HepG2 (cell line): ENCODE data around the gene CREB3. TPM values are rescaled to one million over a fixed set of nuclear protein-coding genes. Genes with fewer than 3 reads are reported as not detected.
A peak's percentile ranks its signal among the peaks of the same experiment; 100 is the strongest.

ENCODE experiments used
- LBX2 ChIP-seq: sonication (generic); formaldehyde crosslinking; IDR thresholded peaks from 2 replicates; pipeline ENCODE4 v1.5.0; 2020; ENCODE audit warnings: missing genetic modification reagents, mild to moderate bottlenecking, borderline replicate concordance
- MAF1 ChIP-seq: sonication (generic); formaldehyde crosslinking; IDR thresholded peaks from 2 replicates; pipeline ENCODE4 v1.5.0; 2020; ENCODE audit warnings: missing genetic modification reagents, borderline replicate concordance
- NFKBIZ ChIP-seq: IDR thresholded peaks from 2 replicates; pipeline ENCODE4 v1.6.1; 2018; ENCODE audit warnings: missing genetic modification reagents, missing compliant biosample characterization
- RBM39 ChIP-seq: fragments of 200-400 bp; formaldehyde crosslinking; IDR thresholded peaks from one replicate; pipeline ENCODE4 v1.6.1; 2018; ENCODE audit warnings: antibody characterized with exemption, mild to moderate bottlenecking, low read depth, low read length; ENCODE audit not compliant: poor library complexity, severe bottlenecking
- SUZ12 ChIP-seq: fragments of 150-350 bp; IDR thresholded peaks from 2 replicates; pipeline ENCODE4 v1.6.1; 2014; ENCODE audit warnings: low read depth, low read length
- TBX3 ChIP-seq: fragments of 450-650 bp; IDR thresholded peaks from 2 replicates; pipeline ENCODE4 v1.6.1; 2017; ENCODE audit warnings: antibody characterized with exemption, mild to moderate bottlenecking, inconsistent platforms, borderline replicate concordance
- U2AF1 ChIP-seq: fragments of 200-400 bp; formaldehyde crosslinking; optimal IDR thresholded peaks from 2 replicates; pipeline ENCODE3; 2017; ENCODE audit warnings: mild to moderate bottlenecking, low read depth, low read length
- ZBTB38 ChIP-seq: sonication (generic); formaldehyde crosslinking; IDR thresholded peaks from 2 replicates; pipeline ENCODE4 v1.5.1; 2020; ENCODE audit warnings: mild to moderate bottlenecking, missing genetic modification reagents
- ZNF235 ChIP-seq: sonication (generic); formaldehyde crosslinking; IDR thresholded peaks from 2 replicates; pipeline ENCODE4 v1.8.1; 2023; ENCODE audit warnings: mild to moderate bottlenecking, missing genetic modification reagents, borderline replicate concordance
- ZNF275 ChIP-seq: sonication (generic); formaldehyde crosslinking; IDR thresholded peaks from 2 replicates; pipeline ENCODE4 v1.8.0; 2022; ENCODE audit warnings: missing genetic modification reagents, mild to moderate bottlenecking, inconsistent platforms, borderline replicate concordance
- ZNF432 ChIP-seq: sonication (generic); formaldehyde crosslinking; IDR thresholded peaks from 2 replicates; pipeline ENCODE4 v1.5.0; 2020; ENCODE audit warnings: missing genetic modification reagents, mild to moderate bottlenecking, borderline replicate concordance
- ZNF460 ChIP-seq: sonication (generic); formaldehyde crosslinking; IDR thresholded peaks from 2 replicates; pipeline ENCODE4 v1.5.1; 2020; ENCODE audit warnings: missing genetic modification reagents, mild to moderate bottlenecking, borderline replicate concordance
- ZNF720 ChIP-seq: sonication (generic); formaldehyde crosslinking; IDR thresholded peaks from 2 replicates; pipeline ENCODE4 v1.4.0; 2020; ENCODE audit warnings: missing genetic modification reagents
- ZNF761 ChIP-seq: sonication (generic); formaldehyde crosslinking; conservative IDR thresholded peaks from 2 replicates; pipeline ENCODE4 v1.4.0; 2020; ENCODE audit warnings: mild to moderate bottlenecking, missing genetic modification reagents
- polyA plus RNA-seq, 8 experiments: library from polyadenylated mRNA; depleted of rRNA in 3 of 8; stranded (reverse) in 7 of 8; unstranded in 1 of 8; fragments of >200 nt; fragmentation: Illumina TruSeq in 4 of 8; extraction: Trizol in 4 of 8; gene quantifications; 2 replicates each; pipeline versions ENCODE4 v1.2.1 to v1.2.3, GENCODE V29; 2011 to 2016; ENCODE audit warnings: low read depth in 4 of 8, missing spikeins in 1 of 8, mixed read lengths in 1 of 8; ENCODE audit not compliant: insufficient read depth in 1 of 8
- total RNA-seq, 5 experiments: library from RNA; depleted of rRNA; stranded (reverse); fragments of >200 nt; fragmentation: Illumina TruSeq; extraction: Trizol; gene quantifications; 2 replicates each; pipeline ENCODE4 v1.2.3, GENCODE V29; 2016; ENCODE audit warnings: low read depth in 1 of 5
- TF ChIP-seq, protein P1 (sequence below): IDR thresholded peaks from 2 replicates; pipeline ENCODE4 v1.6.1; 2016; ENCODE audit warnings: missing compliant biosample characterization, missing genetic modification reagents, borderline replicate concordance
- TF ChIP-seq, protein P2 (sequence below): sonication (generic); formaldehyde crosslinking; IDR thresholded peaks from 2 replicates; pipeline ENCODE4 v1.5.1; 2020; ENCODE audit warnings: mild to moderate bottlenecking, missing genetic modification reagents, moderate library complexity

Gene CREB3
- total and polyA plus RNA-seq, 2 of the 13 experiments (the other 11 are each of a cell fraction or from before 2014, with no cell fraction given), result 11.1 to 34.2 TPM

- TF ChIP-seq ZNF432, result no peak
- TF ChIP-seq, protein P1, sequence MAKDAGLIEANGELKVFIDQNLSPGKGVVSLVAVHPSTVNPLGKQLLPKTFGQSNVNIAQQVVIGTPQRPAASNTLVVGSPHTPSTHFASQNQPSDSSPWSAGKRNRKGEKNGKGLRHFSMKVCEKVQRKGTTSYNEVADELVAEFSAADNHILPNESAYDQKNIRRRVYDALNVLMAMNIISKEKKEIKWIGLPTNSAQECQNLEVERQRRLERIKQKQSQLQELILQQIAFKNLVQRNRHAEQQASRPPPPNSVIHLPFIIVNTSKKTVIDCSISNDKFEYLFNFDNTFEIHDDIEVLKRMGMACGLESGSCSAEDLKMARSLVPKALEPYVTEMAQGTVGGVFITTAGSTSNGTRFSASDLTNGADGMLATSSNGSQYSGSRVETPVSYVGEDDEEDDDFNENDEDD (CRISPR knock-in tag), result no peak
- TF ChIP-seq U2AF1, result no peak
- TF ChIP-seq ZNF460 (CRISPR knock-in tag), result no peak
- TF ChIP-seq ZNF720 (CRISPR knock-in tag), result no peak
- TF ChIP-seq, protein P2, sequence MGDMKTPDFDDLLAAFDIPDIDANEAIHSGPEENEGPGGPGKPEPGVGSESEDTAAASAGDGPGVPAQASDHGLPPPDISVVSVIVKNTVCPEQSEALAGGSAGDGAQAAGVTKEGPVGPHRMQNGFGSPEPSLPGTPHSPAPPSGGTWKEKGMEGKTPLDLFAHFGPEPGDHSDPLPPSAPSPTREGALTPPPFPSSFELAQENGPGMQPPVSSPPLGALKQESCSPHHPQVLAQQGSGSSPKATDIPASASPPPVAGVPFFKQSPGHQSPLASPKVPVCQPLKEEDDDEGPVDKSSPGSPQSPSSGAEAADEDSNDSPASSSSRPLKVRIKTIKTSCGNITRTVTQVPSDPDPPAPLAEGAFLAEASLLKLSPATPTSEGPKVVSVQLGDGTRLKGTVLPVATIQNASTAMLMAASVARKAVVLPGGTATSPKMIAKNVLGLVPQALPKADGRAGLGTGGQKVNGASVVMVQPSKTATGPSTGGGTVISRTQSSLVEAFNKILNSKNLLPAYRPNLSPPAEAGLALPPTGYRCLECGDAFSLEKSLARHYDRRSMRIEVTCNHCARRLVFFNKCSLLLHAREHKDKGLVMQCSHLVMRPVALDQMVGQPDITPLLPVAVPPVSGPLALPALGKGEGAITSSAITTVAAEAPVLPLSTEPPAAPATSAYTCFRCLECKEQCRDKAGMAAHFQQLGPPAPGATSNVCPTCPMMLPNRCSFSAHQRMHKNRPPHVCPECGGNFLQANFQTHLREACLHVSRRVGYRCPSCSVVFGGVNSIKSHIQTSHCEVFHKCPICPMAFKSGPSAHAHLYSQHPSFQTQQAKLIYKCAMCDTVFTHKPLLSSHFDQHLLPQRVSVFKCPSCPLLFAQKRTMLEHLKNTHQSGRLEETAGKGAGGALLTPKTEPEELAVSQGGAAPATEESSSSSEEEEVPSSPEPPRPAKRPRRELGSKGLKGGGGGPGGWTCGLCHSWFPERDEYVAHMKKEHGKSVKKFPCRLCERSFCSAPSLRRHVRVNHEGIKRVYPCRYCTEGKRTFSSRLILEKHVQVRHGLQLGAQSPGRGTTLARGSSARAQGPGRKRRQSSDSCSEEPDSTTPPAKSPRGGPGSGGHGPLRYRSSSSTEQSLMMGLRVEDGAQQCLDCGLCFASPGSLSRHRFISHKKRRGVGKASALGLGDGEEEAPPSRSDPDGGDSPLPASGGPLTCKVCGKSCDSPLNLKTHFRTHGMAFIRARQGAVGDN (CRISPR knock-in tag), result no peak
- 0 out of 2 replicates have a peak, but pooled peaks have one; percentile 43 for TF ChIP-seq ZNF235 (CRISPR knock-in tag)
- TF ChIP-seq LBX2 (CRISPR knock-in tag), result no peak
- no peak for TF ChIP-seq SUZ12
- 0 out of 2 replicates have a peak, but pooled peaks have one; percentile 25 for TF ChIP-seq ZNF275 (CRISPR knock-in tag)
- no peak for TF ChIP-seq ZNF761 (CRISPR knock-in tag)
- no peak for TF ChIP-seq MAF1 (CRISPR knock-in tag)
- no peak for TF ChIP-seq ZBTB38
- TF ChIP-seq NFKBIZ (CRISPR knock-in tag), result no peak
- peak; percentile 42; the same call in 1 of the 2 replicates for TF ChIP-seq TBX3
- TF ChIP-seq RBM39, result no peak
Measured at GRCh38 chr9:35731415-35732184, 866 bp upstream of the CREB3 start (continued).
